Hematopoietic multipotent progenitor cell treated with erythropoietin and hydrocortisone succinate and interleukin-3 and kit ligand, for 8 days (in vitro differentiated cells): ENCODE results near the gene TMCO4.

Experiments used
- DNase-seq: peaks from one replicate; pipeline ENCODE4 v3.0.0-alpha.2; 2015

Gene TMCO4

GRCh38 chr1:19680644-19681043, 119.1 kb downstream of the TMCO4 start:
- no peak for DNase-seq

GRCh38 chr1:19679691-19680090, 120.0 kb downstream of the TMCO4 start:
- DNase-seq, result no peak

- no peak for DNase-seq
These were observed 120.7 kb downstream of the TMCO4 start for GRCh38 chr1:19678931-19679453.

- DNase-seq, result no peak
These were observed 121.2 kb downstream of the TMCO4 start for GRCh38 chr1:19678493-19678892.

GRCh38 chr1:19676438-19676922, 123.2 kb downstream of the TMCO4 start:
- peak; percentile 57 for DNase-seq

- no peak for DNase-seq
These were observed 123.9 kb downstream of the TMCO4 start for GRCh38 chr1:19675797-19676196.

- no peak for DNase-seq
These were observed 127.5 kb downstream of the TMCO4 start for GRCh38 chr1:19672237-19672636.

- no peak for DNase-seq
These were observed 128.9 kb downstream of the TMCO4 start for GRCh38 chr1:19670787-19671186.

- DNase-seq, result no peak
These were observed 130.8 kb downstream of the TMCO4 start for GRCh38 chr1:19668888-19669287.

- no peak for DNase-seq
These were observed 133.9 kb downstream of the TMCO4 start for GRCh38 chr1:19665496-19666465.

GRCh38 chr1:19665186-19665495, 134.6 kb downstream of the TMCO4 start:
- no peak for DNase-seq

- DNase-seq, result no peak
These were observed 135.1 kb downstream of the TMCO4 start, which contains the start of gene HTR6 for GRCh38 chr1:19664453-19665185. Gene HTR6 (plus strand): TSS chr1:19664875. CDS start chr1:19665754, 879 bp downstream.

- DNase-seq, result no peak
These were observed 137.4 kb downstream of the TMCO4 start for GRCh38 chr1:19662313-19662712.

- peak; percentile 50 for DNase-seq
These were observed 137.9 kb downstream of the TMCO4 start for GRCh38 chr1:19661721-19662228.

GRCh38 chr1:19658186-19658585, 141.5 kb downstream of the TMCO4 start:
- DNase-seq, result no peak

GRCh38 chr1:19657511-19657910, 142.2 kb downstream of the TMCO4 start:
- DNase-seq, result no peak

- DNase-seq, result no peak
These were observed 142.8 kb downstream of the TMCO4 start for GRCh38 chr1:19656780-19657466.

- no peak for DNase-seq
These were observed 143.5 kb downstream of the TMCO4 start for GRCh38 chr1:19656134-19656779.

GRCh38 chr1:19655718-19656080, 144.0 kb downstream of the TMCO4 start:
- no peak for DNase-seq

GRCh38 chr1:19654886-19655717, 144.6 kb downstream of the TMCO4 start:
- no peak for DNase-seq

GRCh38 chr1:19654386-19654785, 145.3 kb downstream of the TMCO4 start:
- DNase-seq, result no peak
